Activated T-helper 9 cell treated with anti-CD3 and anti-CD28 coated beads, Interleukin-2, amount 50 U/mL, for 16 hours (primary cell): ENCODE measurements around the gene FGGY.
"Not testable (repeated sequence)": the region's sequence is repeated elsewhere in the genome, so short reads cannot be mapped to it uniquely, and the experiment has no call there.

Experiments
- DNase-seq: peaks from one replicate; pipeline ENCODE4 v3.0.0-alpha.2; 2020; ENCODE audit warnings: low read depth

FGGY gene

GRCh38 chr1:59640851-59641250 lies 344.0 kb downstream of the FGGY start:
- no peak for DNase-seq

GRCh38 chr1:59641836-59642235 lies 344.9 kb downstream of the FGGY start:
- DNase-seq = no peak

GRCh38 chr1:59643526-59643925 lies 346.6 kb downstream of the FGGY start:
- DNase-seq = no peak

GRCh38 chr1:59645893-59646292 lies 349.0 kb downstream of the FGGY start:
- no peak for DNase-seq

- DNase-seq = not testable (repeated sequence)
Measured at GRCh38 chr1:59653142-59653958, 356.5 kb downstream of the FGGY start.

- DNase-seq = no peak
Measured at GRCh38 chr1:59653968-59654367, 357.1 kb downstream of the FGGY start.

- no peak for DNase-seq
Measured at GRCh38 chr1:59657873-59658465, 361.1 kb downstream of the FGGY start.

GRCh38 chr1:59664166-59664565 lies 367.3 kb downstream of the FGGY start:
- no peak for DNase-seq

- no peak for DNase-seq
Measured at GRCh38 chr1:59666106-59666505, 369.2 kb downstream of the FGGY start.

GRCh38 chr1:59667020-59667419 lies 370.1 kb downstream of the FGGY start:
- DNase-seq = no peak

- no peak for DNase-seq
Measured at GRCh38 chr1:59669752-59670312, 372.9 kb downstream of the FGGY start.

- DNase-seq = no peak
Measured at GRCh38 chr1:59670662-59671061, 373.8 kb downstream of the FGGY start.

- no peak for DNase-seq
Measured at GRCh38 chr1:59671066-59671952, 374.4 kb downstream of the FGGY start.

- no peak for DNase-seq
Measured at GRCh38 chr1:59671953-59672305, 375.0 kb downstream of the FGGY start.

- no peak for DNase-seq
Measured at GRCh38 chr1:59672851-59673572, 376.1 kb downstream of the FGGY start.

- DNase-seq = no peak
Measured at GRCh38 chr1:59673573-59674450, 376.9 kb downstream of the FGGY start.

- no peak for DNase-seq
Measured at GRCh38 chr1:59674595-59674994, 377.7 kb downstream of the FGGY start.

- DNase-seq = no peak
Measured at GRCh38 chr1:59675936-59676335, 379.0 kb downstream of the FGGY start.

GRCh38 chr1:59678040-59678439 lies 381.1 kb downstream of the FGGY start:
- DNase-seq = no peak

GRCh38 chr1:59678493-59679228 lies 381.8 kb downstream of the FGGY start:
- DNase-seq = no peak
